ENCODE measurements around the gene SCNN1A.

DNA sequence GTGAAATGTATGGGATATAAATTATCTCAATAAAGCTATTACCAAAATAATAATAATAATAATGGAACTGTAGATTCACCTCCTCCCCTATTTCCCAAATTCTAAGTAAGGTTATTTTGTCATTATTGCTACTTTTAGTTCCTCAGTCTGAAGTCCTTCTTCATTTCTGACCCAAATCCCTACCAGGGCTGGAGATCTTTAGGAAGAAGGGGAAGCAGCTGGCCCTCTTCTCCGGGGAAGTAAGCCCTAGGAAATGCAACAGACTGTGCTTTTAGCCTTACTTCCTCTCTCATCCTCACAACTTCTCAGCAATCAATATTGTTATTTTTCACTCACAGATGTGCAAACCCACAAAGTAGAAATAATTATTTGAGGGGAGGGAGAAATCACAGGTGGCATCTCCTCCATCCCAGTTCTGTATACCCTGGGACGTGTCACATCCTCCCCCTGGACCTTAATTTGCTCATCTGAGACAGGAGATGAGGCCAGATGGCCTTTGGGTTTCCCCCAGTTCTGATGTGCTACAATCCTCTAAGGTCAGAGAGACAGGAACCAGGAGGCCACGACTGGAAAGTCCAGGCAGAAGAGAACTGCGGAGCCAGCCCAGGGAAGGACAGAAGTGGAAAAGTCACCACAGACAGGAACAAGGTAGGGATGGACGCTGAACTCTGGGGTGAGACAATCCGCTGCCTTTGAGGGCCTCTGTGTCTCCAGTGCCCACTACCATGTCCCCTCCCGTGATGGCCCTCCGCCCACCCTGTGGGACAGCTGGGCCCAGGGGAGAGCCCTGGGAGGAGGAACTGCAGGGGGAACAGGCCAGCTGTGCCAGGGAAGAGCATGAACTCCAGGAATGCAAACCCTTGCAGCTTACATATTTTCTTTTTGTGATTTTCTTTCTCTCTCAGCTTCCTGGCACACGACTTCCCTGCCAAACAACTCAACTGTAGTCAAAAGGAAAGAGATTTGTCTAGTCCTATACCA, 22.9 kb downstream of the SCNN1A start:
- TF ChIP-seq POLR2AphosphoS5 (IDR thresholded peaks at IDR 0.05; ENCODE audit: insufficient read depth in 1 of 2, low read depth in 1 of 2), result no peak
- no peak for TF ChIP-seq POLR2A (IDR thresholded peaks at IDR 0.05)
